Adrenal gland (tissue), 5 donors: ENCODE data around the gene MARCHF3.

Source experiments
- POLR2A ChIP-seq, 2 donors: fragments of 450-650 bp; IDR thresholded peaks; one replicate each; pipeline ENCODE4 v1.6.1; 2017; ENCODE audit warnings: antibody characterized with exemption in 2 of 2, mild to moderate bottlenecking in 2 of 2, moderate library complexity in 1 of 2
- TF ChIP-seq, protein P1 (sequence below), 6 experiments: fragments of 450-650 bp in 4 of 6; fragments of 200-600 bp in 2 of 6; sonication (generic) in 1 of 6; IDR thresholded peaks; 1 replicate in 5 of 6; 2 replicates in 1 of 6; pipeline versions ENCODE4 v1.5.1 to v1.8.0; 2016 to 2021; ENCODE audit warnings: antibody characterized with exemption in 6 of 6, mild to moderate bottlenecking in 2 of 6, moderate library complexity in 1 of 6
- donor health status: DM: no; HTN: no; CAD: no.

GRCh38 chr5:126982202-126982601 lies 48.2 kb downstream of the MARCHF3 start:
- no peak for TF ChIP-seq POLR2A (IDR thresholded peaks at IDR 0.05)
- TF ChIP-seq, protein P1, sequence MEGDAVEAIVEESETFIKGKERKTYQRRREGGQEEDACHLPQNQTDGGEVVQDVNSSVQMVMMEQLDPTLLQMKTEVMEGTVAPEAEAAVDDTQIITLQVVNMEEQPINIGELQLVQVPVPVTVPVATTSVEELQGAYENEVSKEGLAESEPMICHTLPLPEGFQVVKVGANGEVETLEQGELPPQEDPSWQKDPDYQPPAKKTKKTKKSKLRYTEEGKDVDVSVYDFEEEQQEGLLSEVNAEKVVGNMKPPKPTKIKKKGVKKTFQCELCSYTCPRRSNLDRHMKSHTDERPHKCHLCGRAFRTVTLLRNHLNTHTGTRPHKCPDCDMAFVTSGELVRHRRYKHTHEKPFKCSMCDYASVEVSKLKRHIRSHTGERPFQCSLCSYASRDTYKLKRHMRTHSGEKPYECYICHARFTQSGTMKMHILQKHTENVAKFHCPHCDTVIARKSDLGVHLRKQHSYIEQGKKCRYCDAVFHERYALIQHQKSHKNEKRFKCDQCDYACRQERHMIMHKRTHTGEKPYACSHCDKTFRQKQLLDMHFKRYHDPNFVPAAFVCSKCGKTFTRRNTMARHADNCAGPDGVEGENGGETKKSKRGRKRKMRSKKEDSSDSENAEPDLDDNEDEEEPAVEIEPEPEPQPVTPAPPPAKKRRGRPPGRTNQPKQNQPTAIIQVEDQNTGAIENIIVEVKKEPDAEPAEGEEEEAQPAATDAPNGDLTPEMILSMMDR (IDR thresholded peaks at IDR 0.05) = no peak
